ENCODE measurements around the gene FTSJ3. TPM values are rescaled to one million over a fixed set of nuclear protein-coding genes. Genes with fewer than 3 reads are reported as not detected.
"Not testable (repeated sequence)": the region's sequence is repeated elsewhere in the genome, so short reads cannot be mapped to it uniquely, and the experiment has no call there.

Gene FTSJ3
- total RNA-seq, 1 experiment from 2014 or later: 75.9 TPM

DNA sequence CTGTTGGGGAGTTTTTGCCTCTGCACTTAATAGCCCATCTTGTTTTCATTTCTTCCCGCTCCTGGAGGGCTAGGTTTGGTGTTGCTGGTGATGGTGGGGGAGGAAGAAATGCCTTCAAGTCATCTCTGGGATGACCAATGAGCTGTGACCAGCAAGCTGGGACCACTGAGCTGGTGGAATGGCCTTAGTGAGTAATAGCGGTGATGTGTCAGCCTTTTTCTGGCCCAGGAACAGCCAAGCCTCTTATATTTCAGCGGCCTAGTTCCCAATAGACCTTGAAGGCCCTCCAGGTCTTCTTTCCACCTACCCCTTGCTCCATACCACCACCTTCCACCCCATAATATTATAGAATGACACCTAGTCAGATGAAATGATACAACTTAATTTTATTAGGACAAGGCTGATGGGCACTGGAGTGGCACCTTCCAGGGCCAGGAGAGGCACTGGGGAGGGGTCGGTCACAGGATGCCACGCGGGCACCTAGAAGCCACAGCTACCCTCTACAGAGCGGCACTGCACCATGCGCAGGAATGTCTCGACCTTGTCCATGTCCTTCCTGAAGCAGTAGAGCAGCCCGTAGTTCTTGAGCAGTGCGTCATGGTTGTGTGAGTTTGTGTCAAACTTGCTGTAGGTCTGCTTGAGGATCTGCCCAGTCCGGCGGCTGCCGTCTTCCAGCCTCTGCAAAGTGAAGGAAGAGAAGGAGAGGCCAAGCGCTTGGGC, 44.3 kb upstream of the FTSJ3 start:
- CTCF ChIA-PET; H3K27me3 Mint-ChIP-seq (ENCODE audit: insufficient read depth, unreplicated experiment); H3K4me1 ChIP-seq; H3K36me3 ChIP-seq (ENCODE audit: control insufficient read depth, insufficient read depth, low read length); H3K27ac Mint-ChIP-seq (ENCODE audit: unreplicated experiment); H3K4me3 Mint-ChIP-seq (ENCODE audit: unreplicated experiment); H3K36me3 Mint-ChIP-seq (ENCODE audit: insufficient read depth, unreplicated experiment); intact Hi-C loops (cut with micrococcal nuclease; ENCODE audit: unreplicated experiment); H3K9me3 ChIP-seq; H3K27me3 ChIP-seq (replicated peaks; ENCODE audit: control insufficient read depth, insufficient read depth, low read length); POLR2A ChIA-PET; H3K4me1 Mint-ChIP-seq (ENCODE audit: low read depth, unreplicated experiment); DNase-seq; BruUV-seq (replicated peaks); H3K4me3 ChIP-seq (ENCODE audit: low read depth, low read length); H3K9me3 Mint-ChIP-seq (ENCODE audit: unreplicated experiment): not testable (repeated sequence)

DNA sequence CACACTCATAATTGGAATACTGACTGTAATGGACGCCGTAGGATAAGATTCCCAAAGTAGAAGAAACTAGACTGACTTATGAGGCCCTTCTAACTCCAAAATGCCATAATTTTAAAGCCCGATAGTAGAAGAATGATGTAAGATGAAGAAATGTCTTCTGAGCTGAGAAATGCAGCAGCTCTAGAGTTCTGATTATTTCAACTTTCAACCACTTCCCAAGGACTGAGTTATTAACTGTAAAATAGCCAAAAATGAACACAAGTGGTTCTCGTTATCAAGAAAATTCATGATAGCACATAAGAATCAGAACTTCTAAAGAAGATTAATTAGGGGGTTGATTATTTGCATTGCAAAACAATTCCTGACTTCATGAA, 42.8 kb upstream of the FTSJ3 start:
- H3K36me3 Mint-ChIP-seq (ENCODE audit: insufficient read depth, unreplicated experiment); H3K27me3 ChIP-seq (replicated peaks; ENCODE audit: control insufficient read depth, insufficient read depth, low read length); H3K4me1 ChIP-seq; H3K36me3 ChIP-seq (ENCODE audit: control insufficient read depth, insufficient read depth, low read length); H3K9me3 Mint-ChIP-seq (ENCODE audit: unreplicated experiment); DNase-seq; H3K4me3 Mint-ChIP-seq (ENCODE audit: unreplicated experiment); H3K4me3 ChIP-seq (ENCODE audit: low read depth, low read length); H3K9me3 ChIP-seq; H3K4me1 Mint-ChIP-seq (ENCODE audit: low read depth, unreplicated experiment); BruUV-seq (replicated peaks); intact Hi-C loops (cut with micrococcal nuclease; ENCODE audit: unreplicated experiment); H3K27me3 Mint-ChIP-seq (ENCODE audit: insufficient read depth, unreplicated experiment); POLR2A ChIA-PET; CTCF ChIA-PET; H3K27ac Mint-ChIP-seq (ENCODE audit: unreplicated experiment): not testable (repeated sequence)

DNA sequence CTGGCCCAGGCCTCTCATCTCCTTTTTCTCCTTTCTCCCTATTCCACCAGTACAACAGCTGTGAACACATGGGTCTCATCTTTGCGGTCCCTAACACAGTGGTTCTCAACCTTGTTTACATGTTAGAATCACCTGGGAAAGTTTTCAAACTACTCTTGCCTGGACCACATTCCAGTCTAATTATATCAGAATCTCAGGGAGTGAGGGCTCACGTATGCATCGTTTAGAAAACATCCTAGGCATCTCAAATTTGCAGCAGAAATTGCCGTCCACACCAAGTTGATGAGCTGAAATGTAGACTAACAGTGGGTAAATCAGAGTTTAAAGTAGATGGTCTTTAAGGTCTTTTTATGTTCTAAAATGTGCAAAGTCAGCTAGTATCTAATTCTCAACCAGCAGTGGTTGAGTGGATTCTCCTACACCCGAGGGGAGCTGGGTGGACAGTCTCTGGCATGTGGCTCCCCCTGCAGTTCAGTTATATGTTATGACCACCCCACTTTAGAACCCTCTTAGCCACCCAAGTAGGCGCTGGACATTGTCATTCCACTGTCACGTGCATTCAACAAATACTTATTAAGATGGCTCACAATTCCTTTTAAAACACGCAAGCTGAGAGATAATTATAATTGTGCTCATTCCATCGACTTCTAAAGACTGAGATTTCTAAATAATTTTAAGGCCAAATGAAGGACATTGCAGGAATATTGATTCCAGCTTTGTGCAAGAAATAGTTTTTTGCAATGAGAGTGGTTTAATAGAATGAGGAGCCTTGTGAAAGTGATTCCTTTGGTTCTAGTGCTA, 42.2 kb upstream of the FTSJ3 start:
- H3K9me3 Mint-ChIP-seq (ENCODE audit: unreplicated experiment); POLR2A ChIA-PET; BruUV-seq (replicated peaks); H3K27me3 Mint-ChIP-seq (ENCODE audit: insufficient read depth, unreplicated experiment); H3K4me3 ChIP-seq (ENCODE audit: low read depth, low read length); H3K27me3 ChIP-seq (replicated peaks; ENCODE audit: control insufficient read depth, insufficient read depth, low read length); intact Hi-C loops (cut with micrococcal nuclease; ENCODE audit: unreplicated experiment); H3K4me1 ChIP-seq; H3K36me3 ChIP-seq (ENCODE audit: control insufficient read depth, insufficient read depth, low read length); H3K9me3 ChIP-seq; H3K4me1 Mint-ChIP-seq (ENCODE audit: low read depth, unreplicated experiment); H3K36me3 Mint-ChIP-seq (ENCODE audit: insufficient read depth, unreplicated experiment); H3K27ac Mint-ChIP-seq (ENCODE audit: unreplicated experiment); H3K4me3 Mint-ChIP-seq (ENCODE audit: unreplicated experiment); CTCF ChIA-PET: not testable (repeated sequence)
- DNase-seq: peak in 1 of 2 experiments; percentile 25
- TF ChIP-seq, protein P1, sequence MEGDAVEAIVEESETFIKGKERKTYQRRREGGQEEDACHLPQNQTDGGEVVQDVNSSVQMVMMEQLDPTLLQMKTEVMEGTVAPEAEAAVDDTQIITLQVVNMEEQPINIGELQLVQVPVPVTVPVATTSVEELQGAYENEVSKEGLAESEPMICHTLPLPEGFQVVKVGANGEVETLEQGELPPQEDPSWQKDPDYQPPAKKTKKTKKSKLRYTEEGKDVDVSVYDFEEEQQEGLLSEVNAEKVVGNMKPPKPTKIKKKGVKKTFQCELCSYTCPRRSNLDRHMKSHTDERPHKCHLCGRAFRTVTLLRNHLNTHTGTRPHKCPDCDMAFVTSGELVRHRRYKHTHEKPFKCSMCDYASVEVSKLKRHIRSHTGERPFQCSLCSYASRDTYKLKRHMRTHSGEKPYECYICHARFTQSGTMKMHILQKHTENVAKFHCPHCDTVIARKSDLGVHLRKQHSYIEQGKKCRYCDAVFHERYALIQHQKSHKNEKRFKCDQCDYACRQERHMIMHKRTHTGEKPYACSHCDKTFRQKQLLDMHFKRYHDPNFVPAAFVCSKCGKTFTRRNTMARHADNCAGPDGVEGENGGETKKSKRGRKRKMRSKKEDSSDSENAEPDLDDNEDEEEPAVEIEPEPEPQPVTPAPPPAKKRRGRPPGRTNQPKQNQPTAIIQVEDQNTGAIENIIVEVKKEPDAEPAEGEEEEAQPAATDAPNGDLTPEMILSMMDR (IDR thresholded peaks at IDR 0.05; ENCODE audit: insufficient read depth in 1 of 2, low read depth in 1 of 2, low read length in 1 of 2, severe bottlenecking in 1 of 2, unreplicated experiment in 1 of 2): peak in 1 of 2 experiments; percentile 14

DNA sequence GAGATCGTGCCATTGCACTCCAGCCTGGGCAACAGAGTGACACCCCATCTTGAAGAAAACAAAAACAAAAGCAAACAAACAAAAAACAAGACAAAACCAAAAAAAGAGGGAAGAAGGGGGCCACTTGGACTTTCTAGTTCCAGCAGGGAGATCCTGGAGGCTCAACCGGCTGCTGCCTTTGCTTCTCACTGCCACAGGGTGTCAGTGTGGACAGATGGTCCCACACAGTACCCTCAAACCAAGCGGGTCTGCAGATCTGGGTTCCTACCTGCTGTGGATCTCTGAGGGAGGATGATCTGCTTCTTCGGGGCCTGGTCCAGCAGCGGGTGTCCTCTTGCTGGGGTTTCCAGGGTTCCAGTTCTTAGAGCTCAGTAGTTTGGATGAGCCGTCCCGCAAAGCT, 39.2 kb upstream of the FTSJ3 start:
- H3K27ac Mint-ChIP-seq (ENCODE audit: unreplicated experiment); H3K27me3 Mint-ChIP-seq (ENCODE audit: insufficient read depth, unreplicated experiment); H3K36me3 ChIP-seq (ENCODE audit: control insufficient read depth, insufficient read depth, low read length); H3K27me3 ChIP-seq (replicated peaks; ENCODE audit: control insufficient read depth, insufficient read depth, low read length); POLR2A ChIA-PET; BruUV-seq (replicated peaks); H3K4me1 Mint-ChIP-seq (ENCODE audit: low read depth, unreplicated experiment); H3K9me3 ChIP-seq; H3K4me3 Mint-ChIP-seq (ENCODE audit: unreplicated experiment); H3K4me1 ChIP-seq; intact Hi-C loops (cut with micrococcal nuclease; ENCODE audit: unreplicated experiment); H3K9me3 Mint-ChIP-seq (ENCODE audit: unreplicated experiment); H3K4me3 ChIP-seq (ENCODE audit: low read depth, low read length): not testable (repeated sequence)
- peak in 1 of 2 experiments; percentile 47 for DNase-seq
- H3K36me3 Mint-ChIP-seq (ENCODE audit: insufficient read depth, unreplicated experiment): peaks cover 26% of the 10 kb centered on the region
- CTCF ChIA-PET: interaction anchor here (0.6 to 1.1 kb wide), 3 partner anchors 10 to 18 kb away, joined by 3 to 11 read pairs (median 3); partner anchors contain the start of gene GH2
- TF ChIP-seq, protein P1 (IDR thresholded peaks at IDR 0.05; ENCODE audit: insufficient read depth in 1 of 2, low read depth in 1 of 2, low read length in 1 of 2, severe bottlenecking in 1 of 2, unreplicated experiment in 1 of 2): peak in 1 of 2 experiments; percentile 23

Measured in Caco-2 (cell line).